K562 treated with DMSO at 1 percent for 4 hours (cell line): ENCODE measurements around the gene SLC2A14. TPM values are rescaled to one million over a fixed set of nuclear protein-coding genes. Genes with fewer than 3 reads are reported as not detected.

Source experiments
- total RNA-seq: library from RNA; unstranded; fragments of 300-600 nt; gene quantifications from 2 replicates; pipeline ENCODE4 v1.2.3, GENCODE V29; 2022; ENCODE audit not compliant: insufficient read depth

The SLC2A14 gene
- 0.38 TPM in 1 of 2 replicates, not detected in the other for total RNA-seq

GRCh38 chr12:7872566-7873319, at the start of gene SLC2A14:
SLC2A14 (minus strand) TSS chr12:7872915; CDS start chr12:7869880, 3,035 bp downstream.

GRCh38 chr12:7788884-7789528, 83.7 kb downstream of the SLC2A14 start, which contains the start of gene NANOG:
NANOG (plus strand) TSS chr12:7789402; CDS start chr12:7789615, 213 bp downstream.

Other genes with a start within 250 kb of the SLC2A14 start
- gene APOBEC1, start 207.0 kb downstream of the SLC2A14 start, total RNA-seq: not detected in 2 replicates
- not detected in 2 replicates for gene GDF3, start 177.1 kb downstream of the SLC2A14 start, total RNA-seq
- not detected in 2 replicates for gene DPPA3, start 161.5 kb downstream of the SLC2A14 start, total RNA-seq
- not detected in 2 replicates for gene CLEC4C, start 125.5 kb downstream of the SLC2A14 start, total RNA-seq
- gene NANOGNB, start 107.7 kb downstream of the SLC2A14 start, total RNA-seq: not detected in 2 replicates
- gene NANOG, start 83.5 kb downstream of the SLC2A14 start, total RNA-seq: not detected in 2 replicates
- gene SLC2A3, start 63.3 kb upstream of the SLC2A14 start, total RNA-seq: 27.8 and 30.0 TPM in 2 replicates
- 3.4 and 6.2 TPM in 2 replicates for gene FOXJ2, start 159.8 kb upstream of the SLC2A14 start, total RNA-seq
- 1.7 and 2.2 TPM in 2 replicates for gene C3AR1, start 193.4 kb upstream of the SLC2A14 start, total RNA-seq
- gene NECAP1, start 209.4 kb upstream of the SLC2A14 start, total RNA-seq: 12.3 and 12.8 TPM in 2 replicates